Astrocyte (in vitro differentiated cells and primary cell): ENCODE measurements around the gene FXYD7.

Experiments
- CTCF ChIP-seq: IDR thresholded peaks from 2 replicates; pipeline ENCODE4 v1.5.1; 2011; ENCODE audit warnings: low read depth, mild to moderate bottlenecking, inconsistent platforms, low read length, moderate library complexity; ENCODE audit not compliant: insufficient read depth
- EZH2 ChIP-seq: IDR thresholded peaks from 2 replicates; pipeline ENCODE4 v1.6.1; 2012; ENCODE audit warnings: mild to moderate bottlenecking, low read length, inconsistent platforms; ENCODE audit not compliant: insufficient read depth

DNA sequence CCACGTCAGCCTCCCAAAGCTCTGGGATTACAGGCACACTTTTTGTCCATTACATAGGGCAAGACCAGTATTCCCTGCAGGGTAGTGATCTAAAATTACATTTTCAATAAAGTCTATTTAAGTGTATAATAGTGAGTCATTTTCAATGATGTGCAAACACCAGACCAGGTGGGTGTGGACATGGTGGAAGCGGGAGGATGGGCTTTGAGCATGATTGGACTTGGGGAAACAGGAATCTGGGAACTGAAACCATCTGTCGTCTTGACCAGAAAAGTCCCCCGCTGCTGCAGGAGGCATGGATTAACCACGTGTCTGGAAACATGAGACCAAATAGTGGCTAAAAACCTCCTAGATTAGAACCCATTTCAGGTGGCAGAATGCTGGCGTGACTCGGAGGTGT, 22.6 kb upstream of the FXYD7 start:
- TF ChIP-seq CTCF (no peak), EZH2 (no peak)
